Lung (tissue), 12 donors: ENCODE data around the gene CAPZA2. TPM values are rescaled to one million over a fixed set of nuclear protein-coding genes. Genes with fewer than 3 reads are reported as not detected.
"Not testable (repeated sequence)": the region's sequence is repeated elsewhere in the genome, so short reads cannot be mapped to it uniquely, and the experiment has no call there.

ENCODE experiments used
- ATAC-seq: fragments of 200-7000 bp; cut with Tn5 transposase; one replicate; pipeline ENCODE4 v1.9.1; 2020; ENCODE audit warnings: moderate number of reproducible peaks; ENCODE audit not compliant: insufficient read depth, low FRiP score
- DNase-seq, 3 donors: peaks; one replicate each; pipeline ENCODE4 v3.0.0-alpha.2; 2013 to 2017
- H3K27ac ChIP-seq, 2 donors: one replicate each; pipeline ENCODE4 v1.5.1; 2013; ENCODE audit warnings: mild to moderate bottlenecking in 2 of 2, moderate library complexity in 2 of 2, control low read depth in 1 of 2, inconsistent platforms in 1 of 2, low read depth in 1 of 2, low read length in 1 of 2
- H3K27me3 ChIP-seq, 3 donors: one replicate each; pipeline ENCODE4 v1.5.1; 2013; ENCODE audit warnings: low read length in 2 of 3; ENCODE audit not compliant: control insufficient read depth in 3 of 3, insufficient read depth in 3 of 3
- H3K36me3 ChIP-seq, 4 donors: one replicate each; pipeline ENCODE4 v1.5.1; 2013; ENCODE audit warnings: low read length in 4 of 4, mild to moderate bottlenecking in 1 of 4, moderate library complexity in 1 of 4; ENCODE audit not compliant: control insufficient read depth in 4 of 4, insufficient read depth in 4 of 4
- H3K4me1 ChIP-seq, 5 donors: one replicate each; pipeline ENCODE4 v1.5.1; 2013; ENCODE audit warnings: low read length in 5 of 5, mild to moderate bottlenecking in 2 of 5, moderate library complexity in 1 of 5; ENCODE audit not compliant: control insufficient read depth in 5 of 5, insufficient read depth in 5 of 5
- H3K4me3 ChIP-seq: one replicate; pipeline ENCODE4 v1.5.1; 2013; ENCODE audit warnings: mild to moderate bottlenecking, control low read depth, moderate library complexity
- H3K9ac ChIP-seq, 2 donors: one replicate each; pipeline ENCODE4 v1.5.1; 2013; ENCODE audit warnings: low read length in 2 of 2, control low read depth in 1 of 2; ENCODE audit not compliant: insufficient read depth in 1 of 2
- H3K9me3 ChIP-seq, 4 donors: one replicate each; pipeline ENCODE4 v1.5.1; 2013; ENCODE audit warnings: low read length in 3 of 4, mild to moderate bottlenecking in 1 of 4, moderate library complexity in 1 of 4; ENCODE audit not compliant: control insufficient read depth in 4 of 4, insufficient read depth in 3 of 4
- WGBS, 2 donors: extraction: QIAGEN DNeasy Blood & Tissue Kit; methylation state at CpG; one replicate each; pipeline ENCODE4 v1.1.7; 2013; 5-methylcytosine and 5-hydroxymethylcytosine counted together
- polyA plus RNA-seq, 2 donors: library from polyadenylated mRNA; stranded (reverse); fragments of 200-250 nt; gene quantifications; one replicate each; pipeline ENCODE4 v1.2.1, GENCODE V29; 2013
- total RNA-seq, 2 donors: library from RNA; depleted of rRNA in 1 of 2; stranded (reverse); fragments of >200 nt in 1 of 2; gene quantifications; one replicate each; pipeline ENCODE4 v1.2.1, GENCODE V29; 2014 to 2021
- TF ChIP-seq, protein P1 (sequence below): IDR thresholded peaks from 2 replicates; pipeline ENCODE4 v1.5.1; 2012; ENCODE audit warnings: mild to moderate bottlenecking; ENCODE audit errors: control extremely low read depth, extremely low read depth
- donor health status: control.
- donor health status: control.
- donor health status: Bipolar disorder and iron deficiency.
- donor health status: healthy.
- donor health status: DM: yes; HTN: yes; CAD: no.

CAPZA2 gene
- total and polyA plus RNA-seq, 4 donors: 38.4 to 201 (median 162) TPM

DNA sequence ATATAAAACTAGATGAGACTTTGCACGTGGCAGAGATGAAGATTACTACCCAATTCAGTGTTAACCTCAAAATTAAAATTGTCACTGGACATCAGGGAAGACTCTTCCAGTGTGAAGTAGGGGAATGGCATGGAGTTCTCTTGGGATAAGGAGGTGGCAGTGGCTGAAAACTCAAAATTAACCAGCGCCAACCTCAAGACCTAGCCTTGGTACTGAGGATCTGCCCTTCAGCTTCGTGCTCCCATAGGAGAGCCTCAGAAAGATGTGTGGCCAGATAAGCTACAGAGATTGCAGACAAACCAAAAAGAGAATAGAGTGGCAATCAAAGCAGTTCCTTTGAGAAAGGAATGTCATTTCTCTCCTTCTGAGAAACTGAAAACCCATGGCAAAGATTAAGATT is 47.3 kb upstream of the CAPZA2 start:
- 76 to 79% methylated on average over 3 of the region's 3 CpGs for WGBS, 2 donors
- H3K9me3 ChIP-seq: no peaks in the 10 kb centered on the region
- H3K9ac ChIP-seq: no peak overlapping the region
- ATAC-seq (no peak), DNase-seq (no peak)
- no peak overlapping the region for H3K27ac ChIP-seq
- peaks cover 0 to 10% (median 3%) of the 10 kb centered on the region in 5 donors for H3K4me1 ChIP-seq
- no peak overlapping the region for H3K4me3 ChIP-seq
- H3K27me3 ChIP-seq: no peaks in the 10 kb centered on the region
- H3K36me3 ChIP-seq: no peaks in the 10 kb centered on the region
- TF ChIP-seq, protein P1, sequence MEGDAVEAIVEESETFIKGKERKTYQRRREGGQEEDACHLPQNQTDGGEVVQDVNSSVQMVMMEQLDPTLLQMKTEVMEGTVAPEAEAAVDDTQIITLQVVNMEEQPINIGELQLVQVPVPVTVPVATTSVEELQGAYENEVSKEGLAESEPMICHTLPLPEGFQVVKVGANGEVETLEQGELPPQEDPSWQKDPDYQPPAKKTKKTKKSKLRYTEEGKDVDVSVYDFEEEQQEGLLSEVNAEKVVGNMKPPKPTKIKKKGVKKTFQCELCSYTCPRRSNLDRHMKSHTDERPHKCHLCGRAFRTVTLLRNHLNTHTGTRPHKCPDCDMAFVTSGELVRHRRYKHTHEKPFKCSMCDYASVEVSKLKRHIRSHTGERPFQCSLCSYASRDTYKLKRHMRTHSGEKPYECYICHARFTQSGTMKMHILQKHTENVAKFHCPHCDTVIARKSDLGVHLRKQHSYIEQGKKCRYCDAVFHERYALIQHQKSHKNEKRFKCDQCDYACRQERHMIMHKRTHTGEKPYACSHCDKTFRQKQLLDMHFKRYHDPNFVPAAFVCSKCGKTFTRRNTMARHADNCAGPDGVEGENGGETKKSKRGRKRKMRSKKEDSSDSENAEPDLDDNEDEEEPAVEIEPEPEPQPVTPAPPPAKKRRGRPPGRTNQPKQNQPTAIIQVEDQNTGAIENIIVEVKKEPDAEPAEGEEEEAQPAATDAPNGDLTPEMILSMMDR: no peak

DNA sequence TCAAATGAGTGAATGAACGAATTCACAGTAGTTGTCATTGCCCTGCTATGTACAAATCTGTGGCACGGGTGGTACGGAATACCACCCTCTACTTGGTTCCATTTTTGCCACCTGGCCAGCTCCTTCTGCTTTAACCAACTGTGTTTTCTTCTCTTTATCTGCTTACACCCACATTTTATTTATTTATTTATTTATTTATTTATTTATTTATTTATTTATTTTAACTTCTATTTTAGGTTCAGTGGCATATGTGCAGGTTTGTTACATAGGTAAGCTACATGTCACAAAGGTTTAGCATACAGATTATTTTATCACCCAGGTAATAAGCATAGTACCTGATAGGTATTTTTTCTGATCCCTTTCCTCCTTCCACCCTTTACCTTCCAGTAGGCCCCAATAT is 42.2 kb upstream of the CAPZA2 start:
- Histone ChIP-seq H3K4me1 (no peaks in the 10 kb centered on the region), H3K27me3 (no peaks in the 10 kb centered on the region), H3K36me3 (no peaks in the 10 kb centered on the region), H3K4me3 (no peak overlapping the region), H3K9me3 (no peaks in the 10 kb centered on the region), H3K27ac (no peak overlapping the region), H3K9ac (no peak overlapping the region)
- TF ChIP-seq, protein P1: no peak
- ATAC-seq (no peak), DNase-seq (no peak)
- WGBS, 2 donors: 95 to 96% methylated on average over 3 of the region's 3 CpGs

DNA sequence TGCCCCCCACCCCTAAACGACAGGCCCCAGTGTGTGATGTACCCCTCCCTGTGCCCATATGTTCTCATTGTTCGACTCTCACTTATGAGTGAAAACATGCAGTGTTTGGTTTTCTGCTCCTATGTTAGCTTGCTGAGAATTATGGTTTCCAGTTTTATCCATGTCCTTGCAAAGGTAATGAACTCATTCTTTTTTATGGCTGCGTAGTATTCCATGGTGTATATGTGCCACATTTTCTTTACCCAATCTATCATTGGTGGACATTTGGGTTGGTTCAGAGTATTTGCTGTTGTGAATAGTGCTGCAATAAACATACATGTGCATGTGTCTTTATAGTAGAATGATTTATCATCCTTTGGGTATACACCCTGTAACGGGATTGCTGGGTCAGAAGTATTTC is 40.7 kb upstream of the CAPZA2 start:
- not testable (repeated sequence) for DNase-seq, H3K9ac ChIP-seq, H3K27me3 ChIP-seq, H3K27ac ChIP-seq, H3K36me3 ChIP-seq, H3K4me1 ChIP-seq, ATAC-seq, H3K4me3 ChIP-seq, H3K9me3 ChIP-seq
- WGBS, 2 donors: 97 to 98% methylated on average over 4 of the region's 4 CpGs

DNA sequence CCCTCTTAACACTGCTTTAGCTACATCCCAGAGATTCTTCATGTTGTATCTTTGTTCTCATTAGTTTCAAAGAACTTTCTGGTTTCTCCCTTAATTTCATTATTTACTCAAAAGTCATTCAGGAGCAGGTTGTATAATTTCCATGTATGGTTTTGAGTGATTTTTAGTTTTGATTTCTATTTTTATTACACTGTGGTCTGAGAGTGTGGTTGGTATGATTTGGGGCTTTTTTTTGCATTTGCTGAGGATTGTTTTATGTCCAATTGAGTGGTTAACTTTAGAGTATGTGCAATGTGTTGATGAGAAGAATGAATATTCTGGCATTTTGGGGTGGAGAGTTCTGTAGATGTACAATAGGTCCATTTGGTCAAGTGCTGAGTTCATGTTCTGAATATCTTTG is 37.9 kb upstream of the CAPZA2 start:
- TF ChIP-seq, protein P1: no peak
- DNase-seq: no peak
- H3K4me3 ChIP-seq: no peak overlapping the region
- H3K4me1 ChIP-seq: no peaks in the 10 kb centered on the region
- ATAC-seq: no peak
- no peak overlapping the region for H3K9ac ChIP-seq
- peaks cover 0 to 2% (median 0%) of the 10 kb centered on the region in 4 donors for H3K9me3 ChIP-seq
- H3K27me3 ChIP-seq: no peaks in the 10 kb centered on the region
- no peak overlapping the region for H3K27ac ChIP-seq
- H3K36me3 ChIP-seq: no peaks in the 10 kb centered on the region
